Spleen (tissue), 7 donors: ENCODE results near the gene CPSF3.

Source experiments
- CTCF ChIP-seq, 11 experiments: fragments of 200-600 bp in 7 of 11; fragments of 450-650 bp in 4 of 11; sonication (generic) in 4 of 11; IDR thresholded peaks in 8 of 11; conservative IDR thresholded peaks in 3 of 11; 1 replicate in 7 of 11; 2 replicates in 4 of 11; pipeline versions ENCODE4 v1.4.0 to v1.8.0; 2016 to 2021; ENCODE audit warnings: antibody characterized with exemption in 11 of 11, inconsistent platforms in 4 of 11, mild to moderate bottlenecking in 1 of 11
- POLR2A ChIP-seq, 3 donors: fragments of 450-650 bp; IDR thresholded peaks; one replicate each; pipeline ENCODE4 v1.5.1; 2017; ENCODE audit warnings: antibody characterized with exemption in 3 of 3, mild to moderate bottlenecking in 1 of 3
- POLR2AphosphoS5 ChIP-seq, 3 donors: sonication (generic); formaldehyde crosslinking; IDR thresholded peaks; one replicate each; pipeline ENCODE4 v1.5.1; 2017; ENCODE audit warnings: antibody characterized with exemption in 3 of 3
- donor health status: DM: no; HTN: no; CAD: no; lungs with moderate emphysema.
- donor health status: DM: no; HTN: no; CAD: no.
- donor health status: DM: no; HTN: no; CAD: no.

GRCh38 chr2:9420495-9420894, 3.0 kb upstream of the CPSF3 start:
- TF ChIP-seq CTCF (IDR thresholded peaks at IDR 0.05 in 8 of 11, conservative IDR thresholded peaks at IDR 0.05 in 3 of 11) (no peak), POLR2A (IDR thresholded peaks at IDR 0.05) (no peak), POLR2AphosphoS5 (IDR thresholded peaks at IDR 0.05) (no peak)
